Activated CD8-positive, alpha-beta T cell treated with anti-CD3 and anti-CD28 coated beads for 36 hours (primary cell): ENCODE data around the gene DPP6. TPM values are rescaled to one million over a fixed set of nuclear protein-coding genes. Genes with fewer than 3 reads are reported as not detected.
A peak's percentile ranks its signal among the peaks of the same experiment; 100 is the strongest.

Experiments
- ATAC-seq: fragments of 200-7000 bp; cut with Tn5 transposase; one replicate; pipeline ENCODE4 v1.10.0; 2021; ENCODE audit warnings: mild to moderate bottlenecking, moderate library complexity
- CTCF ChIA-PET: fragments of 350-600 bp; sonication (Branson Sonifier 250); formaldehyde crosslinking; loops from one replicate; lab custom pipeline; 2021; ENCODE audit warnings: antibody characterized with exemption; lab: Charles Lee
- POLR2A ChIA-PET: fragments of 350-600 bp; sonication (Branson Sonifier 250); formaldehyde crosslinking; loops from one replicate; lab custom pipeline; 2021; ENCODE audit warnings: antibody characterized with exemption; lab: Charles Lee
- DNase-seq: peaks from one replicate; pipeline ENCODE4 v3.0.0-alpha.2; 2020
- H3K27ac Mint-ChIP-seq: one replicate; pipeline ENCODE4 v1.8.0; 2021; ENCODE audit warnings: mild to moderate bottlenecking, mixed read lengths
- H3K27me3 Mint-ChIP-seq: one replicate; pipeline ENCODE4 v1.8.0; 2021; ENCODE audit warnings: mixed read lengths
- H3K36me3 Mint-ChIP-seq: one replicate; pipeline ENCODE4 v1.8.0; 2021; ENCODE audit warnings: low read depth, mixed read lengths
- H3K4me1 Mint-ChIP-seq: one replicate; pipeline ENCODE4 v1.8.0; 2021; ENCODE audit warnings: low read depth, mixed read lengths
- H3K4me3 Mint-ChIP-seq: one replicate; pipeline ENCODE4 v1.8.0; 2021; ENCODE audit warnings: mild to moderate bottlenecking, moderate library complexity, mixed read lengths
- H3K9me3 Mint-ChIP-seq: one replicate; pipeline ENCODE4 v1.8.0; 2021; ENCODE audit warnings: mixed read lengths
- intact Hi-C: fragments of 100-400 bp; cut with micrococcal nuclease; formaldehyde crosslinking; loops from one replicate; pipeline ENCODE4 v1.10.0; 2022
- total RNA-seq, 2 experiments: library from RNA; stranded (reverse); gene quantifications; one replicate each; pipeline ENCODE4 v1.2.3, GENCODE V29; 2021
- TF ChIP-seq, protein P1 (sequence below): fragments of 200-600 bp; IDR thresholded peaks from one replicate; pipeline ENCODE4 v1.8.0; 2022; ENCODE audit warnings: antibody characterized with exemption, mild to moderate bottlenecking

The DPP6 gene
- total RNA-seq, 2 experiments from 2014 or later, result not detected

DNA sequence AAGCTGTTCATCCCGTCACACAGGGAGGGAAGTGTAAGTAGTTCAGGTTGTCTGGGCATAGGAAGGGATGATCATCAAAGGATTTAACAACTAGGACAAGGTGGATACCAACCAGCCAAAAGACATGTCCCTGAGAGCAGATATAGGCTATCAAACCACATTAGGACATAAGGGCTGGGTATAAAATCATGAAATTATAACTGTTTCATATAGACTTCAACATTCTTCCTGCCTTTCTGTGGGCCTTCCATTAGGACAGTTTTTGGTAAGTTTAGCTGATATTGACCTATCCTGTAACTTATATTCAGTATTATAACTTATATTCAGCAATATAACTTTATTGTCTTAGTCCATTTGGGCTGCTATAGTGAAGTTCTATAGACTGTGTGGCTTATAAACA is 759.8 kb downstream of the DPP6 start:
- H3K27ac Mint-ChIP-seq, result no peak overlapping the region
- ATAC-seq (no peak), DNase-seq (no peak)
- no peaks in the 10 kb centered on the region for H3K27me3 Mint-ChIP-seq
- intact Hi-C loops, result no loop called here
- H3K4me3 Mint-ChIP-seq, result no peak overlapping the region
- ChIA-PET POLR2A (no interaction called here), CTCF (no interaction called here)
- no peaks in the 10 kb centered on the region for H3K4me1 Mint-ChIP-seq
- TF ChIP-seq, protein P1, sequence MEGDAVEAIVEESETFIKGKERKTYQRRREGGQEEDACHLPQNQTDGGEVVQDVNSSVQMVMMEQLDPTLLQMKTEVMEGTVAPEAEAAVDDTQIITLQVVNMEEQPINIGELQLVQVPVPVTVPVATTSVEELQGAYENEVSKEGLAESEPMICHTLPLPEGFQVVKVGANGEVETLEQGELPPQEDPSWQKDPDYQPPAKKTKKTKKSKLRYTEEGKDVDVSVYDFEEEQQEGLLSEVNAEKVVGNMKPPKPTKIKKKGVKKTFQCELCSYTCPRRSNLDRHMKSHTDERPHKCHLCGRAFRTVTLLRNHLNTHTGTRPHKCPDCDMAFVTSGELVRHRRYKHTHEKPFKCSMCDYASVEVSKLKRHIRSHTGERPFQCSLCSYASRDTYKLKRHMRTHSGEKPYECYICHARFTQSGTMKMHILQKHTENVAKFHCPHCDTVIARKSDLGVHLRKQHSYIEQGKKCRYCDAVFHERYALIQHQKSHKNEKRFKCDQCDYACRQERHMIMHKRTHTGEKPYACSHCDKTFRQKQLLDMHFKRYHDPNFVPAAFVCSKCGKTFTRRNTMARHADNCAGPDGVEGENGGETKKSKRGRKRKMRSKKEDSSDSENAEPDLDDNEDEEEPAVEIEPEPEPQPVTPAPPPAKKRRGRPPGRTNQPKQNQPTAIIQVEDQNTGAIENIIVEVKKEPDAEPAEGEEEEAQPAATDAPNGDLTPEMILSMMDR, result no peak
- H3K36me3 Mint-ChIP-seq, result no peaks in the 10 kb centered on the region
- H3K9me3 Mint-ChIP-seq, result peaks cover 13% of the 10 kb centered on the region

DNA sequence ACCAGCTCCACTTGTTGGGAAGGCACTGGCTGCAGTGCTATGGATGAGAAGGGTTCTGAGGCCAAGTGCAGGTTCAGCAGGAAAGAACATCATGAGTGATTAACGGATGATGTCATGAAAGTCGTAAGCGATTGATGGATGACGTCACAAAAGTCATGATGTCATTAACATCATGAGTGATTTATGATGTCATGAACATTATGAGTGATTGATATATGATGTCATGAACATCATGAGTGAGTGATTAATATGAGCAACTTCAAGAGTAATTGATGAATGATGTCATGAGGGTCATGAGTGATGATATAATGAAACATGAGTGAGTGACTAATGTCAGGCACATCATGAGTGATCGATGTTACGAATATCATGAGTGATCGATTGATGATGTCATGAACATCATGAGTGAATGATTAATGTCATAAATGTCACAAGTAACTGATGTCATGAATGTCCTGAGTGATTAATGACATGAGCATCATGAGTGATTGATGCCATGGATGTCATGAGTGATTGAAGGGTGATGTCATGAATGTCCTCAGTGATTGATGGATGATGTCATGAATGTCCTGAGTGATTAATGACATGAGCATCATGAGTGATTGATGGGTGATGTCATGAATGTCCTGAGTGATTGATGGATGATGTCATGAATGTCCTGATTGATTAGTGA is 765.2 kb downstream of the DPP6 start:
- Mint-ChIP-seq H3K36me3 (no peaks in the 10 kb centered on the region), H3K27ac (no peak overlapping the region), H3K4me1 (no peaks in the 10 kb centered on the region), H3K27me3 (peaks cover 1% of the 10 kb centered on the region), H3K4me3 (no peak overlapping the region), H3K9me3 (peaks cover 4% of the 10 kb centered on the region)
- intact Hi-C loops, result no loop called here
- ChIA-PET CTCF (no interaction called here), POLR2A (no interaction called here)
- DNase-seq, result no peak
- TF ChIP-seq, protein P1, result no peak
- no peak for ATAC-seq

DNA sequence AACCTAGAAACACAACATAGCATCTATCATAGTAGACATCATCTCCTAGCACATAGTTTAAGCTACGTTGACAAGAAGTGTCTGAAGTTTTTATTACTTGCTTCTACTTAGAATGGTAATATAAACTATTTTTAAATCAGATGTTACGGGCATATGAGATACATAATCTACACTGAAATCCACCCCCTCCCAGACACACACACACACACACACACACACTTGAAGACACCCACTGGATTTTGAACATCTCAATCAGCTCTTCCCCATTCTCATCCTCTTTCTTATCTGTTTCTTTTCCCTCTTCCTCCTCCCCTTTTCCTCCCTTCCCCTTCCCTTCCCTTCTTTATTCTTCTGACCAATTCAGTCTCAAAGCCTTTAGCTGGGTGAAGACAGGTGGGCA is 774.8 kb downstream of the DPP6 start:
- DNase-seq (no peak), ATAC-seq (no peak)
- intact Hi-C loops, result no loop called here
- peaks cover 5% of the 10 kb centered on the region for H3K27me3 Mint-ChIP-seq
- no peak overlapping the region for H3K4me3 Mint-ChIP-seq
- no peak overlapping the region for H3K27ac Mint-ChIP-seq
- ChIA-PET POLR2A (no interaction called here), CTCF (no interaction called here)
- no peaks in the 10 kb centered on the region for H3K36me3 Mint-ChIP-seq
- TF ChIP-seq, protein P1, result no peak
- H3K4me1 Mint-ChIP-seq, result no peaks in the 10 kb centered on the region
- no peaks in the 10 kb centered on the region for H3K9me3 Mint-ChIP-seq

DNA sequence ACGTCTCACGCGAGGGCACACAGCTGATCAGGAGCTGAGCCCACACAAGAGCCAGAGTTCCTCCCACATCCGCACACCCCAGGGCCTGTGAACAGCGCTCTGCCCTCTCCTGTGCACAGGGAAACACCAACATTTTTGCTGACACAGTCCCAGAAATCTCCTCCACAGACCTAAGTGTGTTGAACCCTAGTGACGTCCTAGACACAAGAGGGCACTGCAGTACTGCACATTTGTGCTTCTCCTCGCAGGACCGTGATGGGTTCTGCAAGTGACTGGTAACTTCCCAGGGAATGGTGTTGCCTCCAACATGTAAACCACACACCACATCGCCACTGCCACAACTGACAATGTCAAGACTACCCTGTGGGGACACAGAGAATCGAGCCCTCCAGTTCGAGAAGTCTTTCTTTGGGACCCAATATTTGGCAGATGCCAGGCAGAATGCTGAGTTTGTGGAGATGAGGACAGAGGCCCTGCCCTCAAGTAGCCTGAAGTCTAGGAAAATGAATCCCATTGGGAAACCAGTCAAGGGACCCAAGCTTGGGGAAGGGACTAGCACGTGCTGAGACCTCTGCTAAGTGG is 780.5 kb downstream of the DPP6 start:
- Mint-ChIP-seq H3K27ac (no peak overlapping the region), H3K4me1 (no peaks in the 10 kb centered on the region), H3K4me3 (no peak overlapping the region), H3K9me3 (no peaks in the 10 kb centered on the region), H3K36me3 (no peaks in the 10 kb centered on the region), H3K27me3 (peaks cover 1% of the 10 kb centered on the region)
- DNase-seq (peak; percentile 5), ATAC-seq (no peak)
- POLR2A ChIA-PET, result no interaction called here
- CTCF ChIA-PET, result interaction anchor here (1.6 kb wide), 1 partner anchor 13 kb away, joined by 4 read pairs; no protein-coding TSS in a partner anchor
- intact Hi-C loops, result no loop called here
- TF ChIP-seq, protein P1, result no peak

DNA sequence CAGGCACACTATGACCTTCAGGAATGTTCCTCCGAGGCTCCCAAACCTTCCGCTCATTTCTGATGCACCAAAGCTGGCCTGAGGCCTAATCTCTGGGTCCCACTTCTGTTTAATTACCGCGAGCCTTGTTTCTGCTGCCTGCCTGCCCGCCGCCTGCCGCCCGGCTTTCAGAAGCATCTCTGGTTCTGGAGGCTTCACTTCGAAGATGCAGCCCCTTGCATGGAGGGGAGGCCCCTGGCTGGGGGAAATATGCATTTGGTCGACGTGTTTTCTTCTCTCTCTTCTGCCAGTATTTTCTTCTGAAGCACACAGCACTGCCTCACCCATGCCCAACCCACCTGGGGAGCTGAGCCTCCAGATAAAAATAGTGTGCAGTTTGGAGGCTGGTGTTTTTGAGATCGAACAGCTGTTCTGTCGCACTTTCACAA is 783.8 kb downstream of the DPP6 start:
- intact Hi-C loops, result no loop called here
- no peak for DNase-seq
- no peak overlapping the region for H3K4me3 Mint-ChIP-seq
- no peaks in the 10 kb centered on the region for H3K4me1 Mint-ChIP-seq
- TF ChIP-seq, protein P1, result no peak
- no peaks in the 10 kb centered on the region for H3K36me3 Mint-ChIP-seq
- ChIA-PET POLR2A (no interaction called here), CTCF (no interaction called here)
- H3K27me3 Mint-ChIP-seq, result peaks cover 5% of the 10 kb centered on the region
- H3K9me3 Mint-ChIP-seq, result no peaks in the 10 kb centered on the region
- no peak for ATAC-seq
- H3K27ac Mint-ChIP-seq, result no peak overlapping the region
